Stimulated activated CD8-positive, alpha-beta memory T cell treated with anti-CD3 and anti-CD28 coated beads, Interleukin-7, amount 100 ng/mL, for 48 hours (primary cell): Measurements from ENCODE around the gene SNX21.
"Not testable (repeated sequence)": the region's sequence is repeated elsewhere in the genome, so short reads cannot be mapped to it uniquely, and the experiment has no call there.

Source experiments
- DNase-seq, 2 donors: peaks; one replicate each; pipeline ENCODE4 v3.0.0-alpha.2; 2020; ENCODE audit warnings: low read depth in 1 of 2; ENCODE audit errors: extremely low read depth in 1 of 2

The SNX21 gene

DNA sequence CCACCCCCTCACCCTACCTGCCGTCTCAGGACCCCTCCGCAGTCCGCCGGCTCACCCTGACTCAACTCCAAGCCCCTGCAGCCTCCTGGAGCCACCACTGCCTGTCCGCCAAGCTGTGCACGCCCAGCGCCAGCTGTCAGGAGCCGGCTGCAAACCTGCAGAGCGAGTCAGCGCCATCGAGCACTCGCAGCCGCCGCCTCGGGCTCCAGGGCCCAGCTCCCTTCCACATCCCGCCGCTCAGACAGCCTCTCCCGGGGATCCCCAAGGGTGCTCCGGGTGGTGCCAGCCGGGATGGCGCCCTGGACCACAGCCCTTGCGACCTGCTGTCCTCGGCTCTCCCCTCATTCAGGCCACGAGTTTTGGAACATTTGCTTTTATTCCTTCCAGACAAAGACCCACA is 10.7 kb upstream of the SNX21 start:
- DNase-seq = no peak

DNA sequence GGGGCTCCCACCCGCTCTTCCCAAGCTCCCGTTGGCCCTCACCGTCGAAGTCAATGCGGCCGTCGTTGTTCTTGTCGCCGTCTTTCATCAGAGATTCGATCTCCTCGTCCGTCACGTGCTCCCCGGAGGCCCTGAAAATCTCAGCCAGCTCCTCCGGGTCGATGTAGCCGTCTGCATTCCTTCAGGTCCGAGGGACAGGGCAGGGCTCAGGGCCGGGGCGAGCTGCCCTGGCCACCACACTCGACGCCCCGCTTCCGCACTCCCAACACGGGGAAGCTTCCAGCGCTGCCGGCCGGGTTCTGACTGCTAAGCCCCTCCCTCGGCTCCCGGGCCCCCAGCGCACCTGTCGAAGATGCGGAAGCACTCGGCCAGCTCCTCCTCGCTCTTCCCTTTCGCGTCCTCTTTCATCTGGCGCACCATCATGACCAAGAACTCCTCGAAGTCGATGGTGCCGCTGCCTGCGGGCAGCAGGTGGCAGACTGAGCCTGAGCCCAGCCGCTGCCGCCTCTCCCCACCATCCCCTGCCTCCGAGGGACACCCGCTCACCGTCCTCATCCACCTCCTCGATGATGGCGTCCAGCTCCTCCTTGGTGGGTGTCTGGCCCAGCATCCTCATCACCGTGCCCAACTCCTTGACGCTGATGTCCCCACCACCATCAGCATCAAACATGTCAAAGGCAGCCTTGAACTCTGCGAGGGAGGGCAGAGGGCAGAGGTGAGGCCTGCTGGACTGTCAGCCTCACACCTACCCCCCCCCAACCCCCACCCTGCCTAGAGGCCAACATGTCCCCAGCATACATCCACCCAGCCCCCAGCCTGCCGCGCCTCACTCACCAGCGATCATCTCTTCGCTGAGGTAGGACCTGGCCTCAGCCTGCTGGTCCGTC is 9.4 kb upstream of the SNX21 start:
- DNase-seq = peak in 1 of 2 donors; percentile 16

- DNase-seq = no peak
These were observed 7.1 kb upstream of the SNX21 start for GRCh38 chr20:45826381-45827019.

- DNase-seq = no peak
These were observed 6.5 kb upstream of the SNX21 start, which contains the start of gene TNNC2 for GRCh38 chr20:45827030-45827652. Gene TNNC2, minus strand, starts transcription at chr20:45827312. Its CDS starts 64 bp downstream, at chr20:45827248.

DNA sequence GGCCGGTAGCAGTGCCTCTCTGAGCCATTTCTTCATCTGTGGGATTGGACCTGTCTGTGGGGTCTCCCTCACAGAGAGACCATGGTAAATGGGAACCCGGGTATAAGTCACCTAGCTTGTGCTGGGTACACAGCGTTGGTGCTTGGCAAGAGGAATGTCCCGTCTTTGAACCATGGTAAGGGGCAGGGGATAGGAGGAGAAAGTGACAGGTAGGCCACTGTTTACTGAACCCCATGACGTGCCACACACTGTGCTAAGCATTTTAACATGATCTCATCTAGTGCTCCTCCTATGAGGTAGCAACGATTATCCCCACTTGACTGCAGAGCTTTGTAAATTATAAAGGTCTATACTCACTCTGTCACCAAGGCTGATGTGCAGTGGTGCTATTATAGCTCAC is 5.9 kb upstream of the SNX21 start:
- no peak for DNase-seq

- DNase-seq = no peak
These were observed 5.0 kb upstream of the SNX21 start for GRCh38 chr20:45828589-45828988.

DNA sequence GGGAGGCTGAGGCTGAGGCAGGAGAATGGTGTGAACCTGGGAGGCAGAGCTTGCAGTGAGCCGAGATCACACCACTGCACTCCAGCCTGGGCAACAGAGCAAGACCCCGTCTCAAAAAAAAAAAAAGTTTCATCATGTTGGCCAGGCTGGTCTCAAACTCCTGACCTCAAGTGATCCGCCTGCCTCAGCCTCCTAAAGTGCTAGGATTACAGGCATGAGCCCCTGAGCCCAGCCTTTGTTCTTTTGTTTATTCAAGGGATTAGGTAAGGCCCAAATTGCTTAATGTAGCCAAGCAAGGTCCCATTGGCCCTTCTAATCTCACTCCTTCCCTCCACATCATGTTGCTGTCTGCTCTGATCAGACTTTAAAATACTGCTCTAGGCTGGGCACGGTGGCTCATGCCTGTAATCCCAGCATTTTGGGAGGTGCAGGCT is 3.9 kb upstream of the SNX21 start:
- DNase-seq = not testable (repeated sequence)

DNA sequence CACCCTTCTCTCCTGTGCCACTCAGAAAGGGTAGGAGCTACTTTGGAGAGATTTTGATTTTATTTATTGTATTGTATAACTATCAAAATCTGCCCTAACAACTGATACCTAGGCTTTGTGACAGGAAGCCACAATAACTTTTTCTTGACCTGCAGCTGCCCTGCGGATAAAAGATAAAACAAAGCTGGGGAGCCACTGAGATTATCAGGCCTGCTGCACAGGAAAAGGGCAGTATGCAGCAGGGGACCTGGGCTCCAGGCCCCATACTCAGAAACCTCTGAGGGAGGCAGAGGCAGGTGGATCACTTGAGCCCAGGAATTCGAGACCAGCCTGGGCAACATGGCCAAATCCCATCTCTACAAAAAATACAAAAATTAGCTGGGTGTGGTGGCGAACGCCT is 980 bp upstream of the SNX21 start:
- no peak for DNase-seq

GRCh38 chr20:45833883-45834796 is 541 bp downstream of the SNX21 start:
- no peak for DNase-seq

DNA sequence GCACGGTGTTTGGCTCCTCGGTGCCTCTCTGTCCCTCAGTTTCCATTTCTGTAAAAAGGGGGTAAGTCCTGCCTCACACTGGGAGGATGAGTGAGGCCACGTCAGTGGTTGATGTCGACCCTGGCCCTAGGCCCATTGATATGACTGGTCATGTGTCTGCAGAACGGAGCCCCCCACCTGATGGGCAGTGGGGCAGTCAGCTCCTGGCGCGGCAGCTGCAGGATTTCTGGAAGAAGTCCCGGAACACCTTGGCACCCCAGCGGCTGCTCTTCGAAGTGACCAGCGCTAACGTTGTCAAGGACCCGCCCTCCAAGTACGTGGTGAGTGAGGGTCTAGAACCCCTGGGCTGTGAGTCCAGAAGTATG is 1.2 kb downstream of the SNX21 start:
- no peak for DNase-seq

- no peak for DNase-seq
These were observed 1.7 kb downstream of the SNX21 start for GRCh38 chr20:45835329-45835765.

- DNase-seq = no peak
These were observed 2.2 kb downstream of the SNX21 start for GRCh38 chr20:45835825-45836224.

DNA sequence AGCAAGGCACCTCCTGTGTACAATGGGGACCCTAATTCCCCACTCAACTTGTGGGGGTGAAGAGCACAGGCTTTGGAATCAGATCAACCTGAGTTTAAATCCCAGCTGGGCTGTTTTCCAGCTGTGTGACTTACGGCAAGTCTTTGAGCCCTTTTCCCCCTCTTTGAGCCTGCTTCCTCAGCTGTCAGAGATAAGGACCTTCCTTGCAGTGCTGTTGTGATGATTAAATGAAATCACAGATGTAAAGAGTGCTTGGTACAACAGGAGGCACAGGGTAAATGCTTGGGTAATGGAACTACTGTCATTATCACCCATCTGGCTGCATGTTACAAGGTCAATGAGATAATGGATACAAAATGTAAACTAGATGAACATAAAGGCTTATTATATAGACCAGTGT is 3.2 kb downstream of the SNX21 start:
- DNase-seq = no peak

GRCh38 chr20:45840700-45841198 is 7.2 kb downstream of the SNX21 start:
- no peak for DNase-seq

GRCh38 chr20:45841407-45842129 is 8.0 kb downstream of the SNX21 start:
- no peak for DNase-seq

DNA sequence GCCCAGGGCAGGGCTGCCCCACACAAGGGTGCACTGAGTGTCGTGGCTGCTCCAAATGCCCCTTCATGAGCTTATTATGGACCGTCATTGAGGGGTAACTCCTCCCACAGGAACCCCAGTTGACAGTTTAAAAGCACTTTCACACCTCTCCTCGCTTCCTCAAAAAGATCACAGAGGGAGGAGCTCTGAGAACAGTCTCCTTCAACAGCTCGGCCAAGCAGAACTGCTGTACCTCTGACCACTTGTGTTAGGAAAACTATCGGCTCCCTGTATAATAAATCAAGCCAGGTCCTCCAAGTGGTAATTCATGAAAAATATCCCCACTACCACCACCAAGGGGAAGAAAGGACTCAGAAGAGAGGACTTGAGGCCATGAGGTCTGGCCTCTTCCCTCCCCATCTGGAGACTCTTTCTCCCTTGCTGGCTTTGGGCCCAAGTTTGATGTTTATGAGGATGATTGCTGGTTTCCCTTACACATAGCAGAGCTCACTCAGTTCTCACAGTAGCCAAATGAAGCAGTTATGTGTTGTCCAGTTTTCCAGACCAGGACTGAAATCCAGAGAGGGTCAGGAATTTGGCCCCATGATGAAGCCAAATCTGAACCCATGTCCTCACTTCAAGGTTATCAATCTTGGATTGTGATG is 8.7 kb downstream of the SNX21 start:
- DNase-seq = no peak

GRCh38 chr20:45843506-45843905 is 9.9 kb downstream of the SNX21 start:
- no peak for DNase-seq

- no peak for DNase-seq
These were observed 11.9 kb downstream of the SNX21 start for GRCh38 chr20:45845452-45845851.

GRCh38 chr20:45848421-45848820 is 14.8 kb downstream of the SNX21 start:
- no peak for DNase-seq
